Subcutaneous abdominal adipose tissue (tissue), 5 donors: Measurements from ENCODE around the gene MISFA.
A peak's percentile ranks its signal among the peaks of the same experiment; 100 is the strongest.

Source experiments
- H3K27ac ChIP-seq: one replicate; pipeline ENCODE4 v1.7.0; 2013; ENCODE audit warnings: low read depth, mild to moderate bottlenecking, inconsistent platforms, low read length, moderate library complexity
- H3K27me3 ChIP-seq, 5 donors: one replicate each; pipeline ENCODE4 v1.7.0; 2013; ENCODE audit warnings: low read length in 5 of 5, inconsistent platforms in 1 of 5; ENCODE audit not compliant: control insufficient read depth in 5 of 5, insufficient read depth in 4 of 5
- H3K36me3 ChIP-seq, 5 donors: one replicate each; pipeline ENCODE4 v1.7.0; 2013; ENCODE audit warnings: low read length in 5 of 5; ENCODE audit not compliant: control insufficient read depth in 5 of 5, insufficient read depth in 5 of 5
- H3K4me1 ChIP-seq, 5 donors: one replicate each; pipeline ENCODE4 v1.7.0; 2013; ENCODE audit warnings: low read length in 5 of 5, mild to moderate bottlenecking in 3 of 5, moderate library complexity in 1 of 5; ENCODE audit not compliant: control insufficient read depth in 5 of 5, insufficient read depth in 5 of 5
- H3K4me3 ChIP-seq, 5 donors: one replicate each; pipeline ENCODE4 v1.7.0; 2013; ENCODE audit warnings: low read length in 5 of 5, low read depth in 1 of 5
- H3K9ac ChIP-seq, 5 donors: one replicate each; pipeline ENCODE4 v1.7.0; 2013; ENCODE audit warnings: low read length in 5 of 5, mild to moderate bottlenecking in 4 of 5, moderate library complexity in 3 of 5
- H3K9me3 ChIP-seq, 5 donors: one replicate each; pipeline ENCODE4 v1.7.0; 2013; ENCODE audit warnings: low read length in 5 of 5; ENCODE audit not compliant: control insufficient read depth in 5 of 5
- donor health status: healthy.
- donor health status: healthy.
- donor health status: healthy.
- donor health status: healthy.
- donor health status: healthy.

The MISFA gene

GRCh38 chr11:18599739-18600230 lies at the start of gene MISFA:
TSS of gene MISFA (plus strand) at chr11:18599789. CDS start at chr11:18599929, 140 bp downstream.
- Histone ChIP-seq H3K27me3 (no peaks in the 10 kb centered on the region), H3K27ac (no peak within 1 kb of the TSS), H3K36me3 (peaks cover 0 to 16% (median 10%) of the 10 kb centered on the region in 5 donors), H3K4me3 (no peak within 1 kb of the TSS), H3K9ac (no peak within 1 kb of the TSS), H3K4me1 (peaks cover 0 to 4% (median 0%) of the 10 kb centered on the region in 5 donors), H3K9me3 (no peaks in the 10 kb centered on the region)

GRCh38 chr11:18563090-18563730 lies 36.4 kb upstream of the MISFA start:
- H3K4me3 ChIP-seq = no peak overlapping the region
- H3K36me3 ChIP-seq = peaks cover 20 to 65% (median 32%) of the 10 kb centered on the region in 5 donors
- H3K27me3 ChIP-seq = no peaks in the 10 kb centered on the region
- H3K27ac ChIP-seq = no peak overlapping the region
- no peaks in the 10 kb centered on the region for H3K9me3 ChIP-seq
- H3K4me1 ChIP-seq = peaks cover 0 to 5% (median 0%) of the 10 kb centered on the region in 5 donors
- no peak overlapping the region for H3K9ac ChIP-seq

- Histone ChIP-seq H3K36me3 (peaks cover 20 to 60% (median 30%) of the 10 kb centered on the region in 5 donors), H3K9ac (no peak overlapping the region), H3K4me1 (peaks cover 0 to 5% (median 0%) of the 10 kb centered on the region in 5 donors), H3K4me3 (no peak overlapping the region), H3K27ac (no peak overlapping the region), H3K27me3 (no peaks in the 10 kb centered on the region), H3K9me3 (no peaks in the 10 kb centered on the region)
These were observed 35.4 kb upstream of the MISFA start for GRCh38 chr11:18564149-18564548.

- Histone ChIP-seq H3K9ac (no peak overlapping the region), H3K36me3 (peaks cover 24 to 64% (median 30%) of the 10 kb centered on the region in 5 donors), H3K27me3 (no peaks in the 10 kb centered on the region), H3K9me3 (no peaks in the 10 kb centered on the region), H3K4me1 (peaks cover 0 to 5% (median 0%) of the 10 kb centered on the region in 5 donors), H3K4me3 (no peak overlapping the region), H3K27ac (peak overlapping the region; percentile 22)
These were observed 33.2 kb upstream of the MISFA start for GRCh38 chr11:18566406-18566805.

GRCh38 chr11:18567081-18567480 lies 32.5 kb upstream of the MISFA start:
- Histone ChIP-seq H3K9ac (no peak overlapping the region), H3K36me3 (peaks cover 24 to 64% (median 34%) of the 10 kb centered on the region in 5 donors), H3K27ac (peak overlapping the region; percentile 22), H3K4me3 (no peak overlapping the region), H3K27me3 (no peaks in the 10 kb centered on the region), H3K9me3 (no peaks in the 10 kb centered on the region), H3K4me1 (peaks cover 0 to 5% (median 0%) of the 10 kb centered on the region in 5 donors)

GRCh38 chr11:18575361-18575760 lies 24.2 kb upstream of the MISFA start:
- Histone ChIP-seq H3K27me3 (no peaks in the 10 kb centered on the region), H3K9me3 (no peaks in the 10 kb centered on the region), H3K4me3 (no peak overlapping the region), H3K27ac (no peak overlapping the region), H3K36me3 (peaks cover 31 to 71% (median 41%) of the 10 kb centered on the region in 5 donors), H3K4me1 (no peaks in the 10 kb centered on the region), H3K9ac (no peak overlapping the region)

GRCh38 chr11:18578975-18579598 lies 20.5 kb upstream of the MISFA start:
- no peaks in the 10 kb centered on the region for H3K9me3 ChIP-seq
- no peak overlapping the region for H3K4me3 ChIP-seq
- H3K36me3 ChIP-seq = peaks cover 20 to 41% (median 26%) of the 10 kb centered on the region in 5 donors
- no peak overlapping the region for H3K27ac ChIP-seq
- no peak overlapping the region for H3K9ac ChIP-seq
- no peaks in the 10 kb centered on the region for H3K4me1 ChIP-seq
- no peaks in the 10 kb centered on the region for H3K27me3 ChIP-seq

GRCh38 chr11:18580113-18580766 lies 19.3 kb upstream of the MISFA start:
- H3K9ac ChIP-seq = no peak overlapping the region
- no peak overlapping the region for H3K27ac ChIP-seq
- no peak overlapping the region for H3K4me3 ChIP-seq
- H3K27me3 ChIP-seq = no peaks in the 10 kb centered on the region
- no peaks in the 10 kb centered on the region for H3K4me1 ChIP-seq
- H3K9me3 ChIP-seq = no peaks in the 10 kb centered on the region
- H3K36me3 ChIP-seq = peaks cover 10 to 29% (median 17%) of the 10 kb centered on the region in 5 donors

GRCh38 chr11:18581825-18582224 lies 17.8 kb upstream of the MISFA start:
- H3K4me1 ChIP-seq = peaks cover 0 to under 1% (median 0%) of the 10 kb centered on the region in 5 donors
- H3K36me3 ChIP-seq = peaks cover 3 to 18% (median 10%) of the 10 kb centered on the region in 5 donors
- H3K9ac ChIP-seq = no peak overlapping the region
- no peak overlapping the region for H3K4me3 ChIP-seq
- H3K27ac ChIP-seq = no peak overlapping the region
- no peaks in the 10 kb centered on the region for H3K9me3 ChIP-seq
- H3K27me3 ChIP-seq = no peaks in the 10 kb centered on the region
